AG09319 (cell line): ENCODE data around the gene ZNF407.

Experiments
- DNase-seq: peaks from one replicate; pipeline ENCODE4 v3.0.0-alpha.2; 2010; ENCODE audit warnings: low read depth; ENCODE audit errors: extremely low read depth
- TF ChIP-seq, protein P1 (sequence below): IDR thresholded peaks from 2 replicates; pipeline ENCODE4 v1.5.1; 2011; ENCODE audit warnings: low read depth, mild to moderate bottlenecking, inconsistent platforms, low read length, moderate library complexity

The ZNF407 gene

DNA sequence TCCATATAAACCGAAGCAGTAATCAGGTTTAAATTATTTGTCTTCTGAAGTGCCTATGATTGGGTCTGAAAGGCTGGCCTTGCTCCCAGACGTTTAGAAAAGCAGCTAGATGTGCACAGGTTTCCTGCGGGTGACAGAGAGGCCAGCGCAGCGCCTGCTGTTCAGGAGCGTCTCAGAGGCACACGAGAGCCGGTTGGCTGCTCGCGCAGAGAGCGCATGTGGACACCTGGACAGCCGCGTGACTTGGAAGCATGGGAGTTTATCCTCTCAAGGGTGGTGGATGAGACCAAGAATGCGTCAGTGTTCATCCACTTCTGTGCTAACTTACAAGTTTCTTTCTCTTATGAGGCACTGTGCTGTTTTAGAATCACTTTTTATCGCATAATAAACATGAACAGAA is 307.6 kb downstream of the ZNF407 start:
- no peak for DNase-seq
- TF ChIP-seq, protein P1, sequence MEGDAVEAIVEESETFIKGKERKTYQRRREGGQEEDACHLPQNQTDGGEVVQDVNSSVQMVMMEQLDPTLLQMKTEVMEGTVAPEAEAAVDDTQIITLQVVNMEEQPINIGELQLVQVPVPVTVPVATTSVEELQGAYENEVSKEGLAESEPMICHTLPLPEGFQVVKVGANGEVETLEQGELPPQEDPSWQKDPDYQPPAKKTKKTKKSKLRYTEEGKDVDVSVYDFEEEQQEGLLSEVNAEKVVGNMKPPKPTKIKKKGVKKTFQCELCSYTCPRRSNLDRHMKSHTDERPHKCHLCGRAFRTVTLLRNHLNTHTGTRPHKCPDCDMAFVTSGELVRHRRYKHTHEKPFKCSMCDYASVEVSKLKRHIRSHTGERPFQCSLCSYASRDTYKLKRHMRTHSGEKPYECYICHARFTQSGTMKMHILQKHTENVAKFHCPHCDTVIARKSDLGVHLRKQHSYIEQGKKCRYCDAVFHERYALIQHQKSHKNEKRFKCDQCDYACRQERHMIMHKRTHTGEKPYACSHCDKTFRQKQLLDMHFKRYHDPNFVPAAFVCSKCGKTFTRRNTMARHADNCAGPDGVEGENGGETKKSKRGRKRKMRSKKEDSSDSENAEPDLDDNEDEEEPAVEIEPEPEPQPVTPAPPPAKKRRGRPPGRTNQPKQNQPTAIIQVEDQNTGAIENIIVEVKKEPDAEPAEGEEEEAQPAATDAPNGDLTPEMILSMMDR, result no peak

DNA sequence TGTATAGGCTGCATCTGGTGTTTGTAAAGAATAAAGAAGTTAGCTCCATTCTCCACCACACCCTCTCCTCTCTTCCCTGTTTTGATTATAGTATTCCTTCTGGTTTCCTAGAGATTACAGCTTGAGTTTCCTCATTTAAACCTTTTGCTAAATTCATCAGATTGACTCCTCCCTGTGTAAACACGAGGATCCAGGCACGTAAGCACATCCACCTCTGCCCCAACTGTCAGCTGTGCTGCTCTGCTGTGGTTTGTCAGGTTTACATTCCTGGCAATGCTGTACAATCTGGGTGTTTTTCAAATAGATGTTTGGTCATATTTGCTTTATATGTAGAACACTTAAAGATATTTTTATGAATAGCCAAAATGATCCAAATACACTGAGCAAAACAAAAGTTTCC is 308.5 kb downstream of the ZNF407 start:
- DNase-seq, result no peak
- TF ChIP-seq, protein P1, result no peak

DNA sequence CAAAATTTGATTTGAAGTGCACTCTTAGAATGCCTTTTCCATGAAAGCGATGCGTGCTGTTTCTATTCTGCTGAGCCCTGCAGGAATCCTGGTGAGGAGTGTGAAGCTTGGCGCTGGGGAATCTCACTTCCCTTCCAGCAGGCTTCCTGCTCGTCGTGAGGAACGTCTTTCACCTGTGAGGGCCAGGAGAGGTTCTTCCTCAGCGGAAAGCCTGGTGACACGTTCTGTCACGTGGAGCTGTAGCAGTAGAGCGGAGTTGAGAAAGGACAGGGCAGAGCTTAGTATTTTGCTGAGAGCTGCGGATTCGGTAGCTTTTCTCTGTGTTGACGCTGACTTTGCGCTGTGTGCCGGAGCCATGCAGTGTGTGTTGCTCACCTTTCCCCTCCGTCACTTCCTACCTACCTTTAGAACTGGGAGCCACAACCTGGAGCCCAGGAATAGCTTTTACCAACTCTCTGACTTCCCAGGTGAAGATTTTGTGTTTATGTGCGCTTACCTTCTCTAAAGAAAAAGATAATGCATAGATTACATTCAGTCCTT is 316.5 kb downstream of the ZNF407 start:
- DNase-seq, result no peak
- TF ChIP-seq, protein P1, result no peak

DNA sequence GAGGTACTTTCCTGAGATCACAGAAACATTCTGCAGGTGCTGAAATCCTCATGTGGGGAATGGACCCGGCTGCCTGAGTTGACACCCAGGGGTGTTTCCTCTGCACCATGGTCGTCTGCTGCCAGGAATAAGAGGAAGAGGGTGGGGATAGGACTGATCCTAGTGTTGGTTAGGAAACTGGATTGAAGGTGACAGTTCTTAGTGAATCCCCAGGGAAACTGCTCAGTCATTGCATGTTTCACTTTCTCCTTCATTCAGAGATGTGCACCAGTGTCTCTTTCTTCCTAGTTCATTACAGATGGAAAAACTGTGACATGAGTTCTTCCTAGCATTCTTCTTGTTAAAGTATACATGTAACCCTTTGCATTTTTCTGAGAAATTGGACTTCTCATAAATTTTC is 317.0 kb downstream of the ZNF407 start:
- no peak for DNase-seq
- TF ChIP-seq, protein P1, result no peak

DNA sequence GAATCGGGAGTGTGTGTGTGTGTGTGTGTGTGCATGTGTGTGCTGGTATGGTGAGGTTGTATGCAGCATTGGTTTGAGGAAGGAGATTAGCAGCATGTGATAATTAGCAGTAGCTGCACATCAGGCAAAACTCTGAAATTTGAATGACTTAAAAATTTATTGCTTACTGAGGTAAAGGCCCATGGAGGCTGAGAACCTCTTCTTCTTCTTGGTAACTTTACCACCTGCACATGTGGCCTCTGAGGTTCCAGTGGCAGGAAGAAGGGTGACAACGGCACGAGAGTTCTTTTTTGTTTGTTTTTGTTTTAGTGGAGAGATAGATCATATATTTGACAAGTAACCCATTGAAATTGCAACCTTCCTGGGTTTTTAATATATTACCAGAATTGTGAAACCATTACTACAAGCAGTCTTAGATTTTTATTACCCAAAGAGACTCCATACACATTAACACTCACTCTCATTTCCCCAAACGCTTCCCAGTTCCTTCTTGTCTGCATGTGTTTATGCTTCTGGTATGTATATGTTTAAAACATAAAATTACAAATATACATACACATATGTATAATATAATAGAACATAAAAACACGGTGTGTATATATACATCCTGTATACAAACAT is 319.2 kb downstream of the ZNF407 start:
- TF ChIP-seq, protein P1, result no peak
- no peak for DNase-seq

DNA sequence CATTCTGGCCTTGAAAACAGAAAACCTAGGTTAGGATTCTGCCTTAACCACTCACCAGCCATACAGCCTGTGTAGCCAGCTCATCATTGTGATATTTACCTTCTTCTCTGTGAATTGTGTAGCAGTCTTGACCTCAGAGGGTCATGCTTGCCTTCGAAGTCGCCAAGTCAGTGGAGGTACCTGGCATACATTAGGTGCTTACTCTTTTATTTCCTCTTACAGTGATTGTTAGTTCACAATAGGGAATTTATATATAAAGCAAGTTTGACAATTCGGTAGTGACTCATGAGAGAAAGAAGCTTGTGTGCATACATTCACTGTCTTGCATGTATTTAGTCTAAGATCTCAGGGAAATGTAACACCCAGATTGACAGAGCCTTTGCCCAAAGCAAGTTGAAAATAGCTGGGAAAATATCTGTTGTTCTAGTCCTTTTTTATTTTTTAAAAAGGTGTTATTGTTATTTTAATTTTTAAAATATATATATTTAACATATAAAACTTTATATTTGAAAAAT is 320.7 kb downstream of the ZNF407 start:
- DNase-seq, result no peak
- TF ChIP-seq, protein P1, result no peak

DNA sequence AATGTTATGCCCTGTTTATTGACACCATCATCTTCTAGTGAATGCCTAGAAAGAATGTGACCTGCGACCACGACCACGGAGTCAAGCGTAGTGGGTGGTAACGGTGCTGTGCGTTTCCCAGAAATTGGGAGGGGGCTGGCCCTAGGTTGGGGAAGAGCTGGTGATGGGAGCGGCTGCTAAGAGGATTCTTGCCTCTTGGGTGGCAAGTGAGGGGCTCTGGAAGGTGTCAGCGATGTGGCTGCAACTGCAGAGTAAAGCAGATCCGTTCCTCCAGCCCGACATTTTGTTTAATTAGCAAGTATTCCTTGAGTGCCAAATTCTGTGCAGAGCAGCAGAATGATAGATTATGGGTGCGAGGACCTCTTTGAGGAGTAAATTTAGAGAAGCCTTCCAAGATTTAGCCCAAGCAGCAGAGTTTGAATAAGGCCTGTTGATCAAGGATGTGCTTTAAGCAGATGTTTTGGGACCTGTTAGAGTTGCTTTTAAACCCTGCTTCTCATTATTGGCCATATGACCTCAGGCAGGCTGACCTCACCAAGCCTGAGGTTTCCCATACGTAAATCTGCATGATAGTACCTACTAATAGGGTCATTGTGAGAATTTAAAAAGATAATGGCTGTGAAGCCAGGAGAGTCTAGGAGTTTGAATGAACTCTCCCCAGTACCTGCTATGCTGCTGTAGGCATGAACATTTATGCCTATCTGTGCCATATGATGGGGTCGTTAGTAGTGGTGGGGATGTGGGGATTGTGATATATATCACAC is 323.6 kb downstream of the ZNF407 start:
- TF ChIP-seq, protein P1, result no peak
- DNase-seq, result no peak
